Kidney (tissue), 14 donors: ENCODE results near the gene CREB3L2. TPM values are rescaled to one million over a fixed set of nuclear protein-coding genes. Genes with fewer than 3 reads are reported as not detected.
A peak's percentile ranks its signal among the peaks of the same experiment; 100 is the strongest.

Experiments used
- DNase-seq, 5 donors: peaks; one replicate each; pipeline ENCODE4 v3.0.0-alpha.2; 2013 to 2020
- FAIRE-seq: peaks from 2 replicates; lab custom pipeline; 2012; peaks lifted over from hg19 to GRCh38; lab: Jason Lieb, UNC
- H3K27ac ChIP-seq, 2 donors: one replicate each; pipeline ENCODE4 v1.7.0; 2013; ENCODE audit warnings: low read depth in 2 of 2, low read length in 2 of 2, inconsistent platforms in 1 of 2
- H3K27me3 ChIP-seq: one replicate; pipeline ENCODE4 v1.7.1; 2013; ENCODE audit warnings: low read length, inconsistent platforms; ENCODE audit not compliant: control insufficient read depth, insufficient read depth
- H3K36me3 ChIP-seq, 3 donors: one replicate each; pipeline versions ENCODE4 v1.7.0 to v1.7.1; 2013; ENCODE audit warnings: low read length in 3 of 3, control low read depth in 1 of 3, inconsistent platforms in 1 of 3; ENCODE audit not compliant: insufficient read depth in 3 of 3, control insufficient read depth in 2 of 3
- H3K4me1 ChIP-seq, 3 donors: one replicate each; pipeline versions ENCODE4 v1.7.0 to v1.7.1; 2013; ENCODE audit warnings: low read length in 3 of 3, inconsistent platforms in 1 of 3, low read depth in 1 of 3; ENCODE audit not compliant: control insufficient read depth in 2 of 3, insufficient read depth in 2 of 3
- H3K4me3 ChIP-seq, 3 donors: one replicate each; pipeline versions ENCODE4 v1.7.0 to v1.8.1; 2013; ENCODE audit warnings: low read length in 3 of 3, control low read depth in 1 of 3, inconsistent platforms in 1 of 3
- H3K9ac ChIP-seq, 3 donors: one replicate each; pipeline versions ENCODE4 v1.7.0 to v1.7.1; 2013; ENCODE audit warnings: low read length in 3 of 3, control low read depth in 1 of 3, inconsistent platforms in 1 of 3
- H3K9me3 ChIP-seq, 3 donors: one replicate each; pipeline versions ENCODE4 v1.7.0 to v1.7.1; 2013; ENCODE audit warnings: low read length in 3 of 3, control low read depth in 1 of 3, inconsistent platforms in 1 of 3; ENCODE audit not compliant: control insufficient read depth in 2 of 3, insufficient read depth in 1 of 3
- intact Hi-C: fragments of 100-400 bp; cut with DNase I; formaldehyde crosslinking; loops from one replicate; pipeline ENCODE4 v1.11.1; 2022
- polyA plus RNA-seq: library from polyadenylated mRNA; stranded (reverse); fragments of 350-450 nt; fragmentation: Illumina TruSeq; extraction: RNeasy Lipid Tissue Mini Kit (QIAGEN cat#74804); gene quantifications from one replicate; pipeline ENCODE4 v1.2.3, GENCODE V29; 2014; ENCODE audit warnings: low read depth, low replicate concordance; ENCODE audit not compliant: insufficient read depth
- total RNA-seq: library from RNA; stranded (reverse); fragmentation: NEBNext Ultra II Directional; extraction: Animal tissue kit (Norgen Biotek cat#: 25700); gene quantifications from one replicate; pipeline ENCODE4 v1.2.1, GENCODE V29; 2021
- TF ChIP-seq, protein P1 (sequence below): IDR thresholded peaks from 3 replicates; pipeline ENCODE4 v1.5.1; 2012; ENCODE audit warnings: mild to moderate bottlenecking, moderate library complexity, borderline replicate concordance; ENCODE audit not compliant: insufficient read depth; ENCODE audit errors: extremely low read depth
- donor health status: control.
- donor health status: control.
- donor health status: control.
- donor health status: control.
- donor health status: control.
- donor health status: DM: yes; HTN: yes; CAD: no.
- donor health status: Normal renal cell carcinoma (clear cell type).

Gene CREB3L2
- total and polyA plus RNA-seq, 2 donors from 2014 or later, result 18.5 to 114 TPM

DNA sequence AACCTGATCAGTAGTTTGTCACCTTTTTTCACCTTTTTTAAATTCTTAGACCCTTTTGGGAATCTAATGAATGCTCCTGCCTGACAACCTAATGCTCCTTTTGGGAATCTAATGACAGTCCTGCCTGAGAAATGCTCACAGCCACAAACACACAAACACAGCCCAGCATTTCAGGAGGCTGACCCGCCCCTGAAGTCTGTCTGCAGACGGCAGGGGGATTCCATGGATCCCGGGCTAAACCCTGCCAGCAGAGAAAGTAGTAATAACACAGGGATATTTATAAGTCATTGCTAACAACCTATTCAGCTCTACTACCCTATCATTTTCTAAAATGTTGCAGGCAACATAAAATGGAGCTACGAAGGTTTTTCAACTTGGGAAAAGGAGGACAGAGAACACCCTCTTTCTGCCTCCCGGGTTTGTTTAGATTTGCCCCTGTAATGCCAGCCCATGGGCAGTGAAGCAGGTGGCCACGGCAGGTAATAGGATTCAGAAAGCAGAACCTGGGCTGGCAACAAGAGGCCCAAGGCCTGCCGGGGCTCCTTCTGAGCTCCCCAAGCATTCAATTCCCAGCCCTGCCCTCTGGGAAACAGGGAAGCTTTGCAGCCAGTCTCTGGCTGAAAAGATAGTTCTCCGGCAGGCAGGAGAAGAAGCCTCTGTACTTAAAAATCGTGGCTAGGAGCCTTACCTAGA is 65.2 kb downstream of the CREB3L2 start:
- intact Hi-C loops, result no loop called here
- Histone ChIP-seq H3K27ac (peak overlapping the region; percentile 29 to 41), H3K9ac (peak overlapping the region in 1 of 3 donors; percentile 37), H3K9me3 (no peaks in the 10 kb centered on the region), H3K36me3 (no peaks in the 10 kb centered on the region), H3K4me3 (no peak overlapping the region), H3K4me1 (peaks cover 9 to 46% (median 32%) of the 10 kb centered on the region in 3 donors), H3K27me3 (no peaks in the 10 kb centered on the region)
- DNase-seq, result peak in 1 of 5 donors; percentile 18
- TF ChIP-seq, protein P1, sequence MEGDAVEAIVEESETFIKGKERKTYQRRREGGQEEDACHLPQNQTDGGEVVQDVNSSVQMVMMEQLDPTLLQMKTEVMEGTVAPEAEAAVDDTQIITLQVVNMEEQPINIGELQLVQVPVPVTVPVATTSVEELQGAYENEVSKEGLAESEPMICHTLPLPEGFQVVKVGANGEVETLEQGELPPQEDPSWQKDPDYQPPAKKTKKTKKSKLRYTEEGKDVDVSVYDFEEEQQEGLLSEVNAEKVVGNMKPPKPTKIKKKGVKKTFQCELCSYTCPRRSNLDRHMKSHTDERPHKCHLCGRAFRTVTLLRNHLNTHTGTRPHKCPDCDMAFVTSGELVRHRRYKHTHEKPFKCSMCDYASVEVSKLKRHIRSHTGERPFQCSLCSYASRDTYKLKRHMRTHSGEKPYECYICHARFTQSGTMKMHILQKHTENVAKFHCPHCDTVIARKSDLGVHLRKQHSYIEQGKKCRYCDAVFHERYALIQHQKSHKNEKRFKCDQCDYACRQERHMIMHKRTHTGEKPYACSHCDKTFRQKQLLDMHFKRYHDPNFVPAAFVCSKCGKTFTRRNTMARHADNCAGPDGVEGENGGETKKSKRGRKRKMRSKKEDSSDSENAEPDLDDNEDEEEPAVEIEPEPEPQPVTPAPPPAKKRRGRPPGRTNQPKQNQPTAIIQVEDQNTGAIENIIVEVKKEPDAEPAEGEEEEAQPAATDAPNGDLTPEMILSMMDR, result no peak
- no peak for FAIRE-seq

DNA sequence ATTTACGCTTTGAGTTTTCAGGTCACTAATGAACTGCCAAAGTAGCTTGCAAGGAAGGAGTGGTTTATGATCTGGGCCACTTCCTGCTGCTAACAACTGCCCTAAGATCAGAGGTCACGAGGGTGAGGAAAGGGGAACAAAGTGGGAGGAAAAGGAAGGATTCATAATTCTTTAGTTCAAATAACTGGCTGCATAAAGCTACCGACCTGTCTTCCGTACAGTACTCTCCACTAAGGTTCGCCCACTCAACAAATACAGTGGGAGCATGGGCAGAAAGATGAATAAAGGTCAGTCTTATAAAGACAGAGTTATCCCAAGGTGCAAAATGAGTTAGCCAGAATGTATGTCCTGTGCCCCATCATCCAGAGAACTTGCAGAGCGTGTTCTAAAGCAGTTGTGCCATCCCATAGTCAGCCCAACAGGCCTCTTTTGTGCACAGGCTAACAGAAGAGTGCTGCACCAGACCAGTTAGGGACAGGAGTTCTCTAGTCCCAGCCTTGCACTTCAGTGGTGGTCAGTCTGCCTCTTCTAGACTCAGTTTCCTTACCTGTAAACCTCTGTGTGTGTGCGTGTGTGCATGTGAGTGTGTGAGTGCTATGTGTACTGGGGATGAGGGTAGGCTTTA is 65.9 kb downstream of the CREB3L2 start:
- FAIRE-seq, result no peak
- Histone ChIP-seq H3K27ac (peak overlapping the region; percentile 29 to 41), H3K4me1 (peaks cover 9 to 46% (median 32%) of the 10 kb centered on the region in 3 donors)

DNA sequence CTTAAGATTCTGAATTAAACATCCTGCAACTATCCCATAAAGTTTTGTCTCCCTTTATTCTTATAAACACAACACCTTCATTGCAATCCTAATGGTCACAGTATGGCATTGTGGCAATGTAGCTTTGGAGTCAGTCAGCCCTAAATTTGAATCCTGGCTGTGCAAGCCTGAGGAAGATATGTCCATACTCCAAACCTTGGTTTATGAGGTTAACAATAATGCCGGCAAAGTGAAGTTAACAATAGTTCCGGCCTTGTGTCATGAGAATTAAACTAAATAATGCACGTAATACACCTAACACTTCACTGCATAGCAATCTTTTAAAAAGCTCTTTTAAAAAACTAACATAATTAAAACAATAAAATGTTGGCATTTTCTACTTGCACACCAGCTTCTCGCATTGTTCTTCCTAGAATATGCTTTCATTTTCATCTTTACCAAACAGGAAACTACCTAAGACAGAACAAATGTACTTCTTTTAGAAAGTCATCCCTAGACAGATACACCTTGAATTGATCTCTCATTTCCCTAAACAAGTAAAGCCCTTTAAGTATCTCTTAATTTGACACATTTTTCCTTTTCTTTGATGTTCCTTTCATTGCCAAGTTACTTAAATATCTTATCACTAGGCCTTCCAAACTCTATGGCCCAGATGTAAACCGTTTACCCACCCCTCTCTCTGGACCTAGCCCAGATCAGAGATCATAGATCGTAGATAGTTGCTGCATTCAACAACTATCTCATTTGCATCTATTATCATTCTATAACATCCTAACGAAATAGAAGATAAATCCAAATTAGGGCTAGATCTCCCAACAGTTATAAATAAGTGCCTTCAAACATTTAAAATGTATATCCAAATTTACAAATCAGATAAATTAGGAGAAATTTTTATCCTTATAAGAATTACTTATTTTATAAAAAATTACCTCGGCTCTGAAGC is 66.7 kb downstream of the CREB3L2 start:
- H3K27me3 ChIP-seq, result no peaks in the 10 kb centered on the region
- peak overlapping the region in 1 of 3 donors; percentile 17 for H3K9ac ChIP-seq
- intact Hi-C loops, result no loop called here
- H3K4me3 ChIP-seq, result no peak overlapping the region
- FAIRE-seq (no peak), DNase-seq (no peak)
- no peaks in the 10 kb centered on the region for H3K9me3 ChIP-seq
- H3K4me1 ChIP-seq, result peaks cover 9 to 41% (median 27%) of the 10 kb centered on the region in 3 donors
- TF ChIP-seq, protein P1, result no peak
- H3K36me3 ChIP-seq, result no peaks in the 10 kb centered on the region
- H3K27ac ChIP-seq, result peak overlapping the region in 1 of 2 donors; percentile 19

More for the DNA sequence above, 65.9 kb downstream of the CREB3L2 start:
- TF ChIP-seq, protein P1, result no peak
- Histone ChIP-seq H3K9me3 (no peaks in the 10 kb centered on the region), H3K4me3 (no peak overlapping the region), H3K36me3 (no peaks in the 10 kb centered on the region), H3K27me3 (no peaks in the 10 kb centered on the region), H3K9ac (no peak overlapping the region)
- peak in 1 of 5 donors; percentile 54 for DNase-seq
- intact Hi-C loops, result no loop called here
